Umbilical cord (tissue), 2 donors: Measurements from ENCODE around the gene NKD2. TPM values are rescaled to one million over a fixed set of nuclear protein-coding genes. Genes with fewer than 3 reads are reported as not detected.

Experiments used
- DNase-seq: peaks from one replicate; pipeline ENCODE4 v3.0.0-alpha.2; 2015; ENCODE audit warnings: low spot score
- total RNA-seq: library from RNA; depleted of rRNA; stranded (reverse); fragments of >200 nt; gene quantifications from one replicate; pipeline ENCODE4 v1.2.3, GENCODE V29; 2014; ENCODE audit warnings: low replicate concordance; ENCODE audit not compliant: insufficient read depth

NKD2 gene
- total RNA-seq, 1 donor from 2014 or later, result 1.9 TPM

- DNase-seq, result no peak
Measured at GRCh38 chr5:1041225-1042143, 32.9 kb downstream of the NKD2 start.

GRCh38 chr5:1042626-1043025 lies 34.0 kb downstream of the NKD2 start:
- no peak for DNase-seq

- DNase-seq, result no peak
Measured at GRCh38 chr5:1043327-1043726, 34.7 kb downstream of the NKD2 start.

GRCh38 chr5:1044117-1044516 lies 35.5 kb downstream of the NKD2 start:
- DNase-seq, result no peak

GRCh38 chr5:1045960-1046560 lies 37.5 kb downstream of the NKD2 start:
- DNase-seq, result no peak

- DNase-seq, result no peak
Measured at GRCh38 chr5:1047332-1047965, 38.8 kb downstream of the NKD2 start.

- no peak for DNase-seq
Measured at GRCh38 chr5:1048162-1048721, 39.6 kb downstream of the NKD2 start.

GRCh38 chr5:1048861-1049838 lies 40.5 kb downstream of the NKD2 start:
- DNase-seq, result no peak

GRCh38 chr5:1050423-1051365 lies 42.1 kb downstream of the NKD2 start:
- DNase-seq, result no peak

GRCh38 chr5:1051366-1051720 lies 42.7 kb downstream of the NKD2 start:
- no peak for DNase-seq

GRCh38 chr5:1052076-1052475 lies 43.5 kb downstream of the NKD2 start:
- DNase-seq, result no peak

GRCh38 chr5:1052641-1053390 lies 44.2 kb downstream of the NKD2 start:
- no peak for DNase-seq

GRCh38 chr5:1053391-1054017 lies 44.9 kb downstream of the NKD2 start:
- no peak for DNase-seq

- DNase-seq, result no peak
Measured at GRCh38 chr5:1054018-1054798, 45.6 kb downstream of the NKD2 start.

GRCh38 chr5:1054799-1055775 lies 46.5 kb downstream of the NKD2 start:
- DNase-seq, result no peak

GRCh38 chr5:1055896-1056610 lies 47.5 kb downstream of the NKD2 start:
- no peak for DNase-seq
